ENCODE results near the gene MEGF11.

- TF ChIP-seq CTCF (IDR thresholded peaks at IDR 0.05): no peak
- no peak for TF ChIP-seq POLR2A (IDR thresholded peaks at IDR 0.05)
- no peak for TF ChIP-seq POLR2AphosphoS5 (IDR thresholded peaks at IDR 0.05)
These were observed 148.0 kb downstream of the MEGF11 start for GRCh38 chr15:66105286-66106265.
